Omental fat pad (tissue), 4 donors: ENCODE results near the gene GATA2. TPM values are rescaled to one million over a fixed set of nuclear protein-coding genes. Genes with fewer than 3 reads are reported as not detected.

Experiments
- ATAC-seq: fragments of 150-250 bp; one replicate; pipeline ENCODE4 v1.9.1; 2016; ENCODE audit warnings: mild to moderate bottlenecking, moderate library complexity; ENCODE audit not compliant: low FRiP score
- DNase-seq: peaks from one replicate; pipeline ENCODE4 v3.0.0-alpha.2; 2019; ENCODE audit warnings: low spot score
- total RNA-seq, 4 donors: library from RNA; depleted of rRNA; stranded (reverse); fragments of >200 nt; gene quantifications; one replicate each; pipeline ENCODE4 v1.1.0, GENCODE V29; 2016
- TF ChIP-seq, protein P1 (sequence below), 3 donors: fragments of 450-650 bp; IDR thresholded peaks; one replicate each; pipeline ENCODE4 v1.5.1; 2016 to 2017; ENCODE audit warnings: antibody characterized with exemption in 3 of 3, mild to moderate bottlenecking in 3 of 3, moderate library complexity in 2 of 3

The GATA2 gene
- total RNA-seq, 4 donors from 2014 or later = 4.2 to 32.5 (median 9.0) TPM

- DNase-seq = no peak
- no peak for ATAC-seq
- TF ChIP-seq, protein P1, sequence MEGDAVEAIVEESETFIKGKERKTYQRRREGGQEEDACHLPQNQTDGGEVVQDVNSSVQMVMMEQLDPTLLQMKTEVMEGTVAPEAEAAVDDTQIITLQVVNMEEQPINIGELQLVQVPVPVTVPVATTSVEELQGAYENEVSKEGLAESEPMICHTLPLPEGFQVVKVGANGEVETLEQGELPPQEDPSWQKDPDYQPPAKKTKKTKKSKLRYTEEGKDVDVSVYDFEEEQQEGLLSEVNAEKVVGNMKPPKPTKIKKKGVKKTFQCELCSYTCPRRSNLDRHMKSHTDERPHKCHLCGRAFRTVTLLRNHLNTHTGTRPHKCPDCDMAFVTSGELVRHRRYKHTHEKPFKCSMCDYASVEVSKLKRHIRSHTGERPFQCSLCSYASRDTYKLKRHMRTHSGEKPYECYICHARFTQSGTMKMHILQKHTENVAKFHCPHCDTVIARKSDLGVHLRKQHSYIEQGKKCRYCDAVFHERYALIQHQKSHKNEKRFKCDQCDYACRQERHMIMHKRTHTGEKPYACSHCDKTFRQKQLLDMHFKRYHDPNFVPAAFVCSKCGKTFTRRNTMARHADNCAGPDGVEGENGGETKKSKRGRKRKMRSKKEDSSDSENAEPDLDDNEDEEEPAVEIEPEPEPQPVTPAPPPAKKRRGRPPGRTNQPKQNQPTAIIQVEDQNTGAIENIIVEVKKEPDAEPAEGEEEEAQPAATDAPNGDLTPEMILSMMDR (IDR thresholded peaks at IDR 0.05) = no peak
Observed at GRCh38 chr3:128508852-128509251, 15.9 kb upstream of the GATA2 start.

GRCh38 chr3:128506754-128507153 lies 13.8 kb upstream of the GATA2 start:
- DNase-seq (no peak), ATAC-seq (no peak)
- TF ChIP-seq, protein P1 (IDR thresholded peaks at IDR 0.05) = no peak

GRCh38 chr3:128505771-128506170 lies 12.8 kb upstream of the GATA2 start:
- no peak for ATAC-seq
- no peak for DNase-seq
- TF ChIP-seq, protein P1 (IDR thresholded peaks at IDR 0.05) = no peak

- TF ChIP-seq, protein P1 (IDR thresholded peaks at IDR 0.05) = no peak
- DNase-seq = no peak
- ATAC-seq = no peak
Observed at GRCh38 chr3:128504963-128505730, 12.1 kb upstream of the GATA2 start.

GRCh38 chr3:128504533-128504915 lies 11.5 kb upstream of the GATA2 start:
- ATAC-seq = no peak
- TF ChIP-seq, protein P1 (IDR thresholded peaks at IDR 0.05) = no peak
- DNase-seq = no peak

DNA sequence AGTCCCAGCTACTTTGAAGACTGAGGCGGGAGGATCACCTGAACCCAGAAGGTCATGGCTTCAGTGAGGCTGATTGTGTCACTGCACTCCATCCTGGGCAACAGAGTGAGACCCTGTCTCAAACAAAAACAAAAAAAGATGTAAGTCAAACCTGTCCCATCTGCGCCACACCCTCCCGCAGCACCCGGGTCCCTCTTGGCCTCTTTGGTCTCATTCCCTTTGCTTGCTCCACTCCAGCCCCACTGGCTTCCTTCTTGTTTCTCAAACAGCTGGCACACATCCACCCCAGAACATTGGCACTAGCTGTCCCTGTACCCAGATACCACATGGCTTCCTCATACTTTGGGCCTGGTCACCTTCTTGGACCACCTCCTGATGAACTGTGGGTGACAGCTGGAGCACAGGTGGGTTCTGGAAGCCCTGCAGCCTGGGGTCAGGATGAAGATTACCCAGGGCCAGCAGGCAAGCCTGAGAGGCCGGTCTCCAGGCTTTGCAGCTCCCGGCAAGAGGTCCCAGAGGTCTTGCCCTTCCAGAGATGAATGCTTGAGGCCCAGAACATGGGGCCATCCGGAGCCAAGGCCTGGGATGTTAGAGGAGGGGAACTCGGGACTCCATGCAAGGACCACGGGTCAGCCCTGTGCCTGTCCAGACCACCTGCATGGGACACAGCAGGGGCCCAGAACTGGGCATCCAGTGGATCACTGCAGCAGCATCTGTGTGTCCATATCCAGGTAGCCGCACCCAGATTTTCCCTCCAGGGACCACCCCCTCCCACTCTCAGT lies 10.9 kb upstream of the GATA2 start:
- DNase-seq (no peak), ATAC-seq (no peak)
- TF ChIP-seq, protein P1 (IDR thresholded peaks at IDR 0.05) = no peak
